ENCODE measurements around the gene CHFR. TPM values are rescaled to one million over a fixed set of nuclear protein-coding genes. Genes with fewer than 3 reads are reported as not detected.

The CHFR gene
- total and polyA plus RNA-seq, 2 of the 4 experiments (the other 2 are of a cell fraction): 13.4 to 35.3 TPM

- Histone ChIP-seq H3K9me1 (ENCODE audit: insufficient read depth, low read length) (no peaks in the 10 kb centered on the region), H3K23ac (ENCODE audit: low read depth, low read length) (peak overlapping the region; percentile 52; the same call in 1 of the 2 replicates), H4K20me1 (ENCODE audit: insufficient read depth, low read length) (no peaks in the 10 kb centered on the region), H3K4me1 (ENCODE audit: control insufficient read depth, insufficient read depth, low read length) (no peaks in the 10 kb centered on the region), H4K91ac (ENCODE audit: insufficient read depth, low read depth, low read length) (no peak overlapping the region), H2BK120ac (ENCODE audit: low read depth, low read length) (no peak overlapping the region), H3K4ac (ENCODE audit: low read depth, low read length) (peak overlapping the region; percentile 24), H3K36me3 (ENCODE audit: control insufficient read depth, insufficient read depth, low read length) (no peaks in the 10 kb centered on the region), H3K18ac (ENCODE audit: low read depth, low read length) (no peak overlapping the region), H2BK5ac (ENCODE audit: low read depth, low read length, poor library complexity, severe bottlenecking) (peak overlapping the region; percentile 4), H4K8ac (ENCODE audit: low read depth in 2 of 2, low read length in 2 of 2) (peak overlapping the region; percentile 59 to 71; a peak in 1 of 4 replicates), H2BK15ac (ENCODE audit: low read depth, low read length) (no peak overlapping the region), H2AK9ac (replicated peaks; ENCODE audit: low read depth, low read length, poor library complexity) (peak overlapping the region; percentile 35), H2AK5ac (ENCODE audit: low read depth, low read length) (no peak overlapping the region), H2AFZ (replicated peaks; ENCODE audit: low read length, poor library complexity) (peak overlapping the region; percentile 99), H3K56ac (ENCODE audit: extremely low read depth, insufficient read depth, low read length) (no peak overlapping the region), H3K27me3 (ENCODE audit: control insufficient read depth, insufficient read depth, low read length) (no peaks in the 10 kb centered on the region), H2BK20ac (ENCODE audit: low read depth, low read length) (no peak overlapping the region), H3K27ac (ENCODE audit: insufficient read depth, low read length) (peak overlapping the region; percentile 47), H3K4me3 (ENCODE audit: insufficient read depth, low read depth, low read length) (peak overlapping the region; percentile 80), H3K4me2 (ENCODE audit: low read depth, low read length) (peak overlapping the region; percentile 83), H4K5ac (ENCODE audit: low read depth, low read length) (no peak overlapping the region), H3K14ac (replicated peaks; ENCODE audit: low read depth, low read length) (no peak overlapping the region), H3K9ac (ENCODE audit: low read depth, low read length) (peak overlapping the region; percentile 76), H3K79me1 (ENCODE audit: low read depth in 1 of 2, low read length in 2 of 2) (no peaks in the 10 kb centered on the region), H3K9me3 (ENCODE audit: control insufficient read depth, insufficient read depth, low read length) (peaks cover 9% of the 10 kb centered on the region)
- peak; percentile 94 for DNase-seq
- ATAC-seq (ENCODE audit: low read depth): peak; percentile 93
- CTCF ChIA-PET: no interaction called here
- POLR2A ChIA-PET (ENCODE audit: unreplicated experiment): no interaction called here
- in situ Hi-C loops (cut with MboI; ENCODE audit: low sequenced_read_pairs) (no loop called here), intact Hi-C loops (cut with micrococcal nuclease) (no loop called here), dilution Hi-C loops (cut with HindIII; ENCODE audit: low sequenced_read_pairs, unreplicated experiment) (no loop called here)
- 3% methylated on average over 43 of the region's 85 CpGs; no CpG with 5 or more reads in 1 of the 2 experiments for WGBS, 2 experiments (ENCODE audit: extremely low coverage in 2 of 2, insufficient read length in 1 of 2)
- no TSS peak for BruUV-seq (replicated peaks)
- TF ChIP-seq RAD21 (IDR thresholded peaks at IDR 0.05; ENCODE audit: low read length): no peak
- TF ChIP-seq RCOR1 (IDR thresholded peaks at IDR 0.05; ENCODE audit: insufficient replicate concordance, low read length): no peak
- TF ChIP-seq MXI1 (IDR thresholded peaks at IDR 0.05; ENCODE audit: borderline replicate concordance, low read depth, low read length): peak; percentile 91
- TF ChIP-seq, protein P1, sequence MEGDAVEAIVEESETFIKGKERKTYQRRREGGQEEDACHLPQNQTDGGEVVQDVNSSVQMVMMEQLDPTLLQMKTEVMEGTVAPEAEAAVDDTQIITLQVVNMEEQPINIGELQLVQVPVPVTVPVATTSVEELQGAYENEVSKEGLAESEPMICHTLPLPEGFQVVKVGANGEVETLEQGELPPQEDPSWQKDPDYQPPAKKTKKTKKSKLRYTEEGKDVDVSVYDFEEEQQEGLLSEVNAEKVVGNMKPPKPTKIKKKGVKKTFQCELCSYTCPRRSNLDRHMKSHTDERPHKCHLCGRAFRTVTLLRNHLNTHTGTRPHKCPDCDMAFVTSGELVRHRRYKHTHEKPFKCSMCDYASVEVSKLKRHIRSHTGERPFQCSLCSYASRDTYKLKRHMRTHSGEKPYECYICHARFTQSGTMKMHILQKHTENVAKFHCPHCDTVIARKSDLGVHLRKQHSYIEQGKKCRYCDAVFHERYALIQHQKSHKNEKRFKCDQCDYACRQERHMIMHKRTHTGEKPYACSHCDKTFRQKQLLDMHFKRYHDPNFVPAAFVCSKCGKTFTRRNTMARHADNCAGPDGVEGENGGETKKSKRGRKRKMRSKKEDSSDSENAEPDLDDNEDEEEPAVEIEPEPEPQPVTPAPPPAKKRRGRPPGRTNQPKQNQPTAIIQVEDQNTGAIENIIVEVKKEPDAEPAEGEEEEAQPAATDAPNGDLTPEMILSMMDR (conservative IDR thresholded peaks at IDR 0.05; ENCODE audit: low read depth, low read length): no peak
- no peak for TF ChIP-seq CEBPB (IDR thresholded peaks at IDR 0.05; ENCODE audit: low read depth, low read length)
- TF ChIP-seq RFX5 (IDR thresholded peaks at IDR 0.05; ENCODE audit: low read depth, low read length): peak; percentile 47; the same call in 1 of the 2 replicates
- peak; percentile 76; the same call in 1 of the 2 replicates for TF ChIP-seq FOS (IDR thresholded peaks at IDR 0.05; ENCODE audit: low read depth, low read length)
- peak; percentile 69; the same call in 1 of the 2 replicates for TF ChIP-seq MAZ (IDR thresholded peaks at IDR 0.05; ENCODE audit: borderline replicate concordance, low read depth, low read length)
- no peak for TF ChIP-seq BHLHE40 (IDR thresholded peaks at IDR 0.05; ENCODE audit: low read depth, low read length)
- no peak for TF ChIP-seq POLR2A (IDR thresholded peaks at IDR 0.05; ENCODE audit: low read depth, low read length)
- TF ChIP-seq CHD1 (IDR thresholded peaks at IDR 0.05; ENCODE audit: low read depth, low read length): no peak
- TF ChIP-seq MAFK (IDR thresholded peaks at IDR 0.05; ENCODE audit: low read depth, low read length): no peak
- no peak for TF ChIP-seq SMC3 (IDR thresholded peaks at IDR 0.05; ENCODE audit: low read depth, low read length)
- no peak for TF ChIP-seq NFE2L2 (IDR thresholded peaks at IDR 0.05; ENCODE audit: low read depth, low read length)
- TF ChIP-seq ELK1 (IDR thresholded peaks at IDR 0.05; ENCODE audit: borderline replicate concordance, low read depth, low read length): no peak
Measured at GRCh38 chr12:132908145-132909029, 21.0 kb upstream of the CHFR start.
